PC-3 (cell line): ENCODE results near the gene WDR27. TPM values are rescaled to one million over a fixed set of nuclear protein-coding genes. Genes with fewer than 3 reads are reported as not detected.

ENCODE experiments used
- ATAC-seq: fragments of 200-7000 bp; cut with Tn5 transposase; 2 replicates; pipeline ENCODE4 v1.9.1; 2020; ENCODE audit warnings: mild to moderate bottlenecking, moderate library complexity
- BruUV-seq: library from RNA; stranded (reverse); fragments of 400-500 nt; replicated peaks from 2 replicates; lab custom pipeline; 2021; lab: Mats Ljungman, UMichigan
- CTCF ChIA-PET: fragments of 300-600 bp; sonication (Branson Sonifier 250); formaldehyde crosslinking; loops from one replicate; lab custom pipeline; 2022; ENCODE audit warnings: antibody characterized with exemption; lab: Charles Lee
- POLR2A ChIA-PET: fragments of 300-600 bp; sonication (Branson Sonifier 250); formaldehyde crosslinking; loops from one replicate; lab custom pipeline; 2022; ENCODE audit warnings: antibody characterized with exemption; ENCODE audit not compliant: unreplicated experiment; lab: Charles Lee
- DNase-seq: peaks from one replicate; pipeline ENCODE4 v3.0.0-alpha.2; 2015
- H2AFZ ChIP-seq: fragments of 300-600 bp; sonication (generic); 2 replicates; pipeline ENCODE4 v1.6.0; 2016; ENCODE audit warnings: antibody characterized with exemption, low read length
- H3F3A ChIP-seq: fragments of 300-600 bp; sonication (generic); one replicate; pipeline ENCODE4 v1.6.0; 2017; ENCODE audit warnings: antibody characterized with exemption, low read length, control low read depth, mild to moderate bottlenecking; ENCODE audit not compliant: unreplicated experiment
- H3K27ac ChIP-seq: fragments of 300-600 bp; sonication (generic); 2 replicates; pipeline ENCODE4 v1.5.1; 2016; ENCODE audit warnings: mild to moderate bottlenecking, low read length
- H3K27me3 ChIP-seq: fragments of 300-600 bp; sonication (generic); 2 replicates; pipeline ENCODE4 v1.6.1; 2016; ENCODE audit warnings: low read length, mixed read lengths
- H3K36me3 ChIP-seq: fragments of 300-600 bp; sonication (generic); 2 replicates; pipeline ENCODE4 v1.6.1; 2016; ENCODE audit warnings: low read depth, mixed run types, low read length, mixed read lengths
- H3K4me1 ChIP-seq: fragments of 300-600 bp; sonication (generic); 2 replicates; pipeline ENCODE4 v1.5.1; 2016; ENCODE audit warnings: low read length; ENCODE audit not compliant: insufficient read depth
- H3K4me2 ChIP-seq: fragments of 300-600 bp; sonication (generic); 2 replicates; pipeline ENCODE4 v1.6.0; 2016; ENCODE audit warnings: low read length
- H3K4me3 ChIP-seq: fragments of 300-600 bp; sonication (generic); 2 replicates; pipeline ENCODE4 v1.5.1; 2016; ENCODE audit warnings: mild to moderate bottlenecking, low read length, mixed read lengths
- H3K79me2 ChIP-seq: fragments of 300-600 bp; sonication (generic); 2 replicates; pipeline ENCODE4 v1.6.1; 2017; ENCODE audit warnings: low read length, mixed read lengths
- H3K9ac ChIP-seq: fragments of 300-600 bp; sonication (generic); 2 replicates; pipeline ENCODE4 v1.6.0; 2016; ENCODE audit warnings: mild to moderate bottlenecking, low read length
- H3K9me2 ChIP-seq: fragments of 300-600 bp; sonication (generic); replicated peaks from 2 replicates; pipeline ENCODE4 v1.6.1; 2016; ENCODE audit warnings: mixed run types, low read length, mixed read lengths
- H3K9me3 ChIP-seq: fragments of 300-600 bp; sonication (generic); 2 replicates; pipeline ENCODE4 v1.6.1; 2016; ENCODE audit warnings: low read length, mixed read lengths
- H4K20me1 ChIP-seq: fragments of 300-600 bp; sonication (generic); 2 replicates; pipeline ENCODE4 v1.6.1; 2016; ENCODE audit warnings: low read length, mixed read lengths
- EZH2 ChIP-seq: fragments of 300-600 bp; sonication (generic); IDR thresholded peaks from one replicate; pipeline ENCODE4 v1.6.1; 2017; ENCODE audit warnings: antibody characterized with exemption, mild to moderate bottlenecking, low read length; ENCODE audit not compliant: unreplicated experiment
- EZH2phosphoT487 ChIP-seq: fragments of 300-600 bp; sonication (generic); IDR thresholded peaks from 2 replicates; pipeline ENCODE4 v1.6.1; 2018; ENCODE audit warnings: mild to moderate bottlenecking, antibody characterized with exemption, low read length, borderline replicate concordance
- intact Hi-C: fragments of 100-400 bp; cut with micrococcal nuclease; formaldehyde crosslinking; loops from 2 replicates; pipeline ENCODE4 v1.9.0; 2023
- total RNA-seq: library from RNA; depleted of rRNA; stranded (reverse); fragments of >200 nt; gene quantifications from 2 replicates; pipeline ENCODE4 v1.2.3, GENCODE V29; 2014
- TF ChIP-seq, protein P1 (sequence below): fragments of 300-600 bp; sonication (generic); conservative IDR thresholded peaks from 2 replicates; pipeline ENCODE4 v1.5.1; 2017; ENCODE audit warnings: antibody characterized with exemption, low read depth, mild to moderate bottlenecking, low read length

WDR27 gene
- total RNA-seq, 1 experiment from 2014 or later, result 20.0 TPM

DNA sequence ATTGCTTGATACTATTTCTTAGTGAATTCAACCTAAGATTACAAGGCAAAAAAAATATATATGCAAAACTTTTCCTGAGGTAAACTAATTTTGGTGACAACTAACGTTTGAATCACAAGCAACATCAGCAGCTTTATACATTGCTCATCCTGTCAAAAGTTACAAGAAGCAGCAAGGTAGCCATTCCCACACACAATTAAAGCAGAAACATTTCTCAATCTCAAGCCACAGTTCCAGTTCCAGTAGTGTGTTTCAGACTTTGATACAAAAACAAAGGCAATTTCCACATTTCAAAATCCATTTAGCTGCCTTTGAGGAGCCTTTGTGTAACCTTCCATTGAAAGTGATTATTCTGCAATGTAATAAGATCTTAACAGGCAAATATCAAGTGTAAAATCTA, 191.0 kb downstream of the WDR27 start:
- no peaks in the 10 kb centered on the region for H3K79me2 ChIP-seq
- no TSS peak for BruUV-seq
- no peaks in the 10 kb centered on the region for H3K36me3 ChIP-seq
- no peak for DNase-seq
- no peak overlapping the region for H2AFZ ChIP-seq
- ChIA-PET CTCF (no interaction called here), POLR2A (no interaction called here)
- H4K20me1 ChIP-seq, result no peaks in the 10 kb centered on the region
- H3K27me3 ChIP-seq, result no peaks in the 10 kb centered on the region
- H3K9ac ChIP-seq, result no peak overlapping the region
- H3F3A ChIP-seq, result no peaks in the 10 kb centered on the region
- no peak overlapping the region for H3K27ac ChIP-seq
- no peaks in the 10 kb centered on the region for H3K4me1 ChIP-seq
- ATAC-seq, result no peak
- no peak for TF ChIP-seq EZH2phosphoT487
- no peak for TF ChIP-seq EZH2
- TF ChIP-seq, protein P1, sequence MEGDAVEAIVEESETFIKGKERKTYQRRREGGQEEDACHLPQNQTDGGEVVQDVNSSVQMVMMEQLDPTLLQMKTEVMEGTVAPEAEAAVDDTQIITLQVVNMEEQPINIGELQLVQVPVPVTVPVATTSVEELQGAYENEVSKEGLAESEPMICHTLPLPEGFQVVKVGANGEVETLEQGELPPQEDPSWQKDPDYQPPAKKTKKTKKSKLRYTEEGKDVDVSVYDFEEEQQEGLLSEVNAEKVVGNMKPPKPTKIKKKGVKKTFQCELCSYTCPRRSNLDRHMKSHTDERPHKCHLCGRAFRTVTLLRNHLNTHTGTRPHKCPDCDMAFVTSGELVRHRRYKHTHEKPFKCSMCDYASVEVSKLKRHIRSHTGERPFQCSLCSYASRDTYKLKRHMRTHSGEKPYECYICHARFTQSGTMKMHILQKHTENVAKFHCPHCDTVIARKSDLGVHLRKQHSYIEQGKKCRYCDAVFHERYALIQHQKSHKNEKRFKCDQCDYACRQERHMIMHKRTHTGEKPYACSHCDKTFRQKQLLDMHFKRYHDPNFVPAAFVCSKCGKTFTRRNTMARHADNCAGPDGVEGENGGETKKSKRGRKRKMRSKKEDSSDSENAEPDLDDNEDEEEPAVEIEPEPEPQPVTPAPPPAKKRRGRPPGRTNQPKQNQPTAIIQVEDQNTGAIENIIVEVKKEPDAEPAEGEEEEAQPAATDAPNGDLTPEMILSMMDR, result no peak
- no peak overlapping the region for H3K4me2 ChIP-seq
- H3K4me3 ChIP-seq, result no peak overlapping the region
- H3K9me2 ChIP-seq, result no peaks in the 10 kb centered on the region
- H3K9me3 ChIP-seq, result no peaks in the 10 kb centered on the region
- intact Hi-C loops, result loop anchor here (5.0 kb wide), 1 partner anchor 46 kb away; no protein-coding TSS in a partner anchor

DNA sequence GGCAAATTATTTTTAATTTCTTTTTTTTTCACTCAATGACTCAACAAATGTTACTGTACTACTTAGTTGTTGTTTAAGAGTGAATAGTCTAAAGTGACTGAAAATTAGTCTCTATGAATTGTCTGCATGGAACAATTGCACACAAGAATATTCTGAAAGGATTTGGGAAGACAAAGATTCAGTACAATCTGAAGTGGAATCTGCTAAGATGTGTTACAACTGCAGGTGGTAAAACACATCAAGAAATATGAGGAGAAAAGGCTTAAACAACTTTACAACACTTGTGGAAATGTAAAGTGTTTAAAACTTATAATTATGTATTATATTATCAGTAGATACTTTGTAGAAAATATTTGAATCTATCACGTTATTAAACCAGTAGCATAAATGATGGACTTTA, 193.4 kb downstream of the WDR27 start:
- no TSS peak for BruUV-seq
- POLR2A ChIA-PET, result interaction anchor here (0.6 kb wide), 1 partner anchor 193 kb away, joined by 6 read pairs; the partner anchor contains the start of genes C6orf120 and WDR27
- intact Hi-C loops, result no loop called here

DNA sequence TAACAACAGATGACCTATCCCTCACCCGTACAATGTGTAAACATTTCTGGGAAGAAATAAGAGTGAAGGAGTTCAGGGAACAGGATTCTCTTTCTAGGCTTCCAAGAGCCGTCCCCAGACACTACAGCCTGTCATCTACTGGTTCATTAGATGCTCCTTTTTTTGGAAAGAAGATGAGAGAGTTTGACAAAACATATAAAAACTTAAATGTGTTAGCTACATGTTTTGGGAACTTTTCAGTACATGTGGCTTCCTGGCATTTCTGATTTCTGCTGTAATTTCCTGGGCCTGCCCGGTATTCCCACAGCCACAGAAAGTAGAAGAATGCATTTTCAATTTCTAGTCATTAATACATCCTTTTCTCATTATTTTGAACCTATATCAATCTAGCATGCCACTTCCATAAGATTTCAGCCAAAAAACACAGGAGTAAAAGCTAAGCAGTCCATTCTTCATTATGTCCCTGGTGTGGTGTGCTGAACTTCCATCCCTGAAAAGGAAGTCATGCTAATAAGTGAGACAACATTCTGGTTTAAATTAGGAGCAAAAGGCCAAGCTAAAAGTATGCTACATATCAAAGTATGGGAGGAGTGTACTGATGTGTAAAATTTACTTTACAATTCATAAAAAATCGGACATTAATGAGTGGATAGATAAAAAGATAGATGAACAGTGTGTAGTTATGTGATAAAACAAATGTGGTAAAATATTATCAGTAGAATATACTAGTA, 198.2 kb downstream of the WDR27 start:
- Histone ChIP-seq H3K79me2 (no peaks in the 10 kb centered on the region), H3K4me2 (no peak overlapping the region), H3K9me2 (no peaks in the 10 kb centered on the region), H4K20me1 (no peaks in the 10 kb centered on the region), H3K9ac (no peak overlapping the region), H3K4me1 (no peaks in the 10 kb centered on the region), H3F3A (no peaks in the 10 kb centered on the region), H3K27me3 (no peaks in the 10 kb centered on the region), H3K27ac (no peak overlapping the region), H3K9me3 (no peaks in the 10 kb centered on the region), H3K36me3 (no peaks in the 10 kb centered on the region), H2AFZ (no peak overlapping the region), H3K4me3 (no peak overlapping the region)
- ChIA-PET CTCF (no interaction called here), POLR2A (no interaction called here)
- no peak for DNase-seq
- TF ChIP-seq EZH2 (no peak), EZH2phosphoT487 (no peak)
- TF ChIP-seq, protein P1, result no peak
- BruUV-seq, result no TSS peak
- no peak for ATAC-seq
- intact Hi-C loops, result no loop called here

More for the DNA sequence above, 193.4 kb downstream of the WDR27 start:
- H3K4me3 ChIP-seq, result no peak overlapping the region
- H3K27me3 ChIP-seq, result no peaks in the 10 kb centered on the region
- TF ChIP-seq, protein P1, result no peak
- H3K9me2 ChIP-seq, result no peaks in the 10 kb centered on the region
- no peak overlapping the region for H3K4me2 ChIP-seq
- H3F3A ChIP-seq, result no peaks in the 10 kb centered on the region
- no peak overlapping the region for H3K27ac ChIP-seq
- H3K9me3 ChIP-seq, result no peaks in the 10 kb centered on the region
- no peaks in the 10 kb centered on the region for H3K36me3 ChIP-seq
- no peaks in the 10 kb centered on the region for H3K4me1 ChIP-seq
- ATAC-seq (no peak), DNase-seq (no peak)
- H2AFZ ChIP-seq, result no peak overlapping the region
- no peaks in the 10 kb centered on the region for H4K20me1 ChIP-seq
- no peak overlapping the region for H3K9ac ChIP-seq
- CTCF ChIA-PET, result no interaction called here
- H3K79me2 ChIP-seq, result no peaks in the 10 kb centered on the region
